HepG2 (cell line): ENCODE data around the gene C4orf36. TPM values are rescaled to one million over a fixed set of nuclear protein-coding genes. Genes with fewer than 3 reads are reported as not detected.
A peak's percentile ranks its signal among the peaks of the same experiment; 100 is the strongest.

Experiments used
- CAMTA2 ChIP-seq: sonication (generic); formaldehyde crosslinking; IDR thresholded peaks from 2 replicates; pipeline ENCODE4 v1.4.0; 2020; ENCODE audit warnings: mild to moderate bottlenecking, missing genetic modification reagents, borderline replicate concordance
- EED ChIP-seq: sonication (generic); formaldehyde crosslinking; IDR thresholded peaks from 2 replicates; pipeline ENCODE4 v1.5.0; 2020; ENCODE audit warnings: mild to moderate bottlenecking, missing genetic modification reagents
- ESRRA ChIP-seq: sonication (generic); formaldehyde crosslinking; IDR thresholded peaks from 2 replicates; pipeline ENCODE4 v1.5.1; 2020; ENCODE audit warnings: mild to moderate bottlenecking, low read depth, missing genetic modification reagents
- FOXP1 ChIP-seq, 2 experiments: fragments of 450-650 bp in 1 of 2; IDR thresholded peaks; 2 replicates each; pipeline ENCODE4 v1.6.1; 2017 to 2018; ENCODE audit warnings: antibody characterized with exemption in 1 of 2
- HNRNPL ChIP-seq: fragments of 200-400 bp; formaldehyde crosslinking; IDR thresholded peaks from 2 replicates; pipeline ENCODE4 v1.6.1; 2017; ENCODE audit warnings: mild to moderate bottlenecking, low read depth, low read length
- NRL ChIP-seq: sonication (generic); formaldehyde crosslinking; IDR thresholded peaks from 2 replicates; pipeline ENCODE4 v1.5.0; 2020; ENCODE audit warnings: missing genetic modification reagents, mild to moderate bottlenecking, moderate library complexity, borderline replicate concordance
- RBAK ChIP-seq: sonication (generic); formaldehyde crosslinking; IDR thresholded peaks from 2 replicates; pipeline ENCODE4 v1.5.1; 2020; ENCODE audit warnings: mild to moderate bottlenecking, missing genetic modification reagents
- SUZ12 ChIP-seq: fragments of 150-350 bp; IDR thresholded peaks from 2 replicates; pipeline ENCODE4 v1.6.1; 2014; ENCODE audit warnings: low read depth, low read length
- YEATS2 ChIP-seq: sonication (generic); formaldehyde crosslinking; IDR thresholded peaks from 2 replicates; pipeline ENCODE4 v1.4.0; 2020; ENCODE audit warnings: missing genetic modification reagents, borderline replicate concordance
- ZBTB39 ChIP-seq: sonication (generic); formaldehyde crosslinking; IDR thresholded peaks from 2 replicates; pipeline ENCODE4 v1.5.0; 2020; ENCODE audit warnings: missing genetic modification reagents
- ZNF431 ChIP-seq: sonication (generic); formaldehyde crosslinking; IDR thresholded peaks from 2 replicates; pipeline ENCODE4 v1.9.0; 2022; ENCODE audit warnings: missing genetic modification reagents, low read depth, mild to moderate bottlenecking, borderline replicate concordance
- ZNF704 ChIP-seq: sonication (generic); formaldehyde crosslinking; IDR thresholded peaks from 2 replicates; pipeline ENCODE4 v1.8.1; 2023; ENCODE audit warnings: mild to moderate bottlenecking, inconsistent platforms, moderate library complexity, missing genetic modification reagents, borderline replicate concordance
- ZNF747 ChIP-seq: sonication (generic); formaldehyde crosslinking; IDR thresholded peaks from 2 replicates; pipeline ENCODE4 v1.8.1; 2023; ENCODE audit warnings: missing genetic modification reagents, mild to moderate bottlenecking, borderline replicate concordance
- ZNF780A ChIP-seq: sonication (generic); formaldehyde crosslinking; IDR thresholded peaks from 2 replicates; pipeline ENCODE4 v1.8.0; 2022; ENCODE audit warnings: mild to moderate bottlenecking, missing genetic modification reagents, moderate library complexity
- polyA plus RNA-seq, 8 experiments: library from polyadenylated mRNA; depleted of rRNA in 3 of 8; stranded (reverse) in 7 of 8; unstranded in 1 of 8; fragments of >200 nt; fragmentation: Illumina TruSeq in 4 of 8; extraction: Trizol in 4 of 8; gene quantifications; 2 replicates each; pipeline versions ENCODE4 v1.2.1 to v1.2.3, GENCODE V29; 2011 to 2016; ENCODE audit warnings: low read depth in 4 of 8, missing spikeins in 1 of 8, mixed read lengths in 1 of 8; ENCODE audit not compliant: insufficient read depth in 1 of 8
- total RNA-seq, 5 experiments: library from RNA; depleted of rRNA; stranded (reverse); fragments of >200 nt; fragmentation: Illumina TruSeq; extraction: Trizol; gene quantifications; 2 replicates each; pipeline ENCODE4 v1.2.3, GENCODE V29; 2016; ENCODE audit warnings: low read depth in 1 of 5
- TF ChIP-seq, protein P1 (sequence below): sonication (generic); formaldehyde crosslinking; IDR thresholded peaks from 2 replicates; pipeline ENCODE4 v1.4.0; 2020; ENCODE audit warnings: missing genetic modification reagents, low read depth, mild to moderate bottlenecking, borderline replicate concordance
- TF ChIP-seq, protein P2 (sequence below): sonication (generic); formaldehyde crosslinking; IDR thresholded peaks from 2 replicates; pipeline ENCODE4 v1.5.0; 2020; ENCODE audit warnings: mild to moderate bottlenecking, missing genetic modification reagents, borderline replicate concordance
- TF ChIP-seq, protein P3 (sequence below): sonication (generic); formaldehyde crosslinking; IDR thresholded peaks from 2 replicates; pipeline ENCODE4 v1.4.0; 2020; ENCODE audit warnings: mild to moderate bottlenecking, low read depth, missing genetic modification reagents

Gene C4orf36
- total and polyA plus RNA-seq, 2 of the 13 experiments (the other 11 are each of a cell fraction or from before 2014, with no cell fraction given), result 0.63 TPM; not detected in 1

DNA sequence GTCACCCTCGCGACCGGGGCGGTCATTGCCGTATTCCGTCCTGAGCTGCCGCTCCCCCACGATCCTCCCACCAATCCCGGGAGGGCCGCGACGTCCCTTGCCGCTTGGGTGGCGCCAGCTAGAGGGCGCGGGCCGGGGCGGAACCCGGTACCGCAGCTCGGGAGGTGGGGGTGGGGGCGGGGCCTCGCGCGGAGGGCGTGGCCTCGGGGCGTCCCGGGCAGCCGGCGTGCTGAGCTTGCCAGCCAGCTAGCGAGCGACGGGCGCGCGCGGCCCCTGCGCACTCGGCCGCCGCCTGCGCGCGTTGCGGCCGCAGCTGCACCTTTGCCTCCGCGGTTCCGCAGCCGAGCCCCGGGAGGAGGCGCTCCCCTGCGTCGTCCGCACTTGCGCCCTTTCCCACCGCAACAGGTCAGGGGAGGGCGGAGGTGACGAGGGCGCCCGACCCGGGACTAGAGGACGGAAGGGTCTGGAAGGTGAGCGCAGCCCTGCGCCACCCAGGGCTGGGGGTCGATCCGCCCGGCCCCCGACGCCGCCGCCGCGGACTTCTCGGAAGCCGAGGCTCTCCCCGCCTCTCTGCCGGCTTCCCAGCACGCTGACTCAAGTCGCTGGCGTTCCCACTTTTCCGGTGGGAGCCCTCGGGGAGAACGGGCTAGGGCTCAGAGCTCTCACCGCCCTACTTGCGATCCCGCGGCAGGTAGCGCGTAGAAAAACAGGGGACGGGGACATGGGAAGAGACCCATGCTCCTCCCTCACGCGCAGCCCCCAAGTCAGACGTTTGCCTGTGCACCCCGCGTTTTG, 42.7 kb upstream of the C4orf36 start, which contains the start of gene AFF1 (continued):
- TF ChIP-seq EED (peak; percentile 85), CAMTA2 (0 out of 2 replicates have a peak, but pooled peaks have one; percentile 75), ESRRA (CRISPR knock-in tag) (peak; percentile 87), YEATS2 (peak; percentile 11; the same call in 1 of the 2 replicates), ZNF704 (no peak; the same call in 1 of the 2 replicates), ZBTB39 (CRISPR knock-in tag) (peak; percentile 37; the same call in 1 of the 2 replicates), SUZ12 (no peak), NRL (peak; percentile 83), ZNF780A (peak; percentile 51; the same call in 1 of the 2 replicates), ZNF431 (CRISPR knock-in tag) (peak; percentile 56), HNRNPL (0 out of 2 replicates have a peak, but pooled peaks have one; percentile 56), RBAK (CRISPR knock-in tag) (no peak), FOXP1 (IDR thresholded peaks at IDR 0.05) (no peak), FOXP1 (CRISPR knock-in tag; IDR thresholded peaks at IDR 0.05) (no peak), ZNF747 (CRISPR knock-in tag) (peak; percentile 58; the same call in 1 of the 2 replicates)
- TF ChIP-seq, protein P1, sequence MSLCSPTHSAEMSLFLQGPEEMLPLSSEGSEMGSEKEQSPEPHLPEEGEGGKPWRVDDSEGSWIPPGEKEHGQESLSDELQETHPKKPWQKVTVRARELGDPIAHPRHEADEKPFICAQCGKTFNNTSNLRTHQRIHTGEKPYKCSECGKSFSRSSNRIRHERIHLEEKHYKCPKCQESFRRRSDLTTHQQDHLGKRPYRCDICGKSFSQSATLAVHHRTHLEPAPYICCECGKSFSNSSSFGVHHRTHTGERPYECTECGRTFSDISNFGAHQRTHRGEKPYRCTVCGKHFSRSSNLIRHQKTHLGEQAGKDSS (CRISPR knock-in tag), result peak; percentile 82; the same call in 1 of the 2 replicates
- TF ChIP-seq, protein P2, sequence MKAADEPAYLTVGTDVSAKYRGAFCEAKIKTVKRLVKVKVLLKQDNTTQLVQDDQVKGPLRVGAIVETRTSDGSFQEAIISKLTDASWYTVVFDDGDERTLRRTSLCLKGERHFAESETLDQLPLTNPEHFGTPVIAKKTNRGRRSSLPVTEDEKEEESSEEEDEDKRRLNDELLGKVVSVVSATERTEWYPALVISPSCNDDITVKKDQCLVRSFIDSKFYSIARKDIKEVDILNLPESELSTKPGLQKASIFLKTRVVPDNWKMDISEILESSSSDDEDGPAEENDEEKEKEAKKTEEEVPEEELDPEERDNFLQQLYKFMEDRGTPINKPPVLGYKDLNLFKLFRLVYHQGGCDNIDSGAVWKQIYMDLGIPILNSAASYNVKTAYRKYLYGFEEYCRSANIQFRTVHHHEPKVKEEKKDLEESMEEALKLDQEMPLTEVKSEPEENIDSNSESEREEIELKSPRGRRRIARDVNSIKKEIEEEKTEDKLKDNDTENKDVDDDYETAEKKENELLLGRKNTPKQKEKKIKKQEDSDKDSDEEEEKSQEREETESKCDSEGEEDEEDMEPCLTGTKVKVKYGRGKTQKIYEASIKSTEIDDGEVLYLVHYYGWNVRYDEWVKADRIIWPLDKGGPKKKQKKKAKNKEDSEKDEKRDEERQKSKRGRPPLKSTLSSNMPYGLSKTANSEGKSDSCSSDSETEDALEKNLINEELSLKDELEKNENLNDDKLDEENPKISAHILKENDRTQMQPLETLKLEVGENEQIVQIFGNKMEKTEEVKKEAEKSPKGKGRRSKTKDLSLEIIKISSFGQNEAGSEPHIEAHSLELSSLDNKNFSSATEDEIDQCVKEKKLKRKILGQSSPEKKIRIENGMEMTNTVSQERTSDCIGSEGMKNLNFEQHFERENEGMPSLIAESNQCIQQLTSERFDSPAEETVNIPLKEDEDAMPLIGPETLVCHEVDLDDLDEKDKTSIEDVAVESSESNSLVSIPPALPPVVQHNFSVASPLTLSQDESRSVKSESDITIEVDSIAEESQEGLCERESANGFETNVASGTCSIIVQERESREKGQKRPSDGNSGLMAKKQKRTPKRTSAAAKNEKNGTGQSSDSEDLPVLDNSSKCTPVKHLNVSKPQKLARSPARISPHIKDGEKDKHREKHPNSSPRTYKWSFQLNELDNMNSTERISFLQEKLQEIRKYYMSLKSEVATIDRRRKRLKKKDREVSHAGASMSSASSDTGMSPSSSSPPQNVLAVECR (CRISPR knock-in tag), result peak; percentile 78; the same call in 1 of the 2 replicates
- TF ChIP-seq, protein P3, sequence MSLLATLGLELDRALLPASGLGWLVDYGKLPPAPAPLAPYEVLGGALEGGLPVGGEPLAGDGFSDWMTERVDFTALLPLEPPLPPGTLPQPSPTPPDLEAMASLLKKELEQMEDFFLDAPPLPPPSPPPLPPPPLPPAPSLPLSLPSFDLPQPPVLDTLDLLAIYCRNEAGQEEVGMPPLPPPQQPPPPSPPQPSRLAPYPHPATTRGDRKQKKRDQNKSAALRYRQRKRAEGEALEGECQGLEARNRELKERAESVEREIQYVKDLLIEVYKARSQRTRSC (CRISPR knock-in tag), result 0 out of 2 replicates have a peak, but pooled peaks have one; percentile 74
